HEK293T (cell line): Measurements from ENCODE around the gene SLC37A3.

Experiments
- ARNT ChIP-seq: fragments of 450-650 bp; IDR thresholded peaks from 2 replicates; pipeline ENCODE4 v1.6.1; 2017; ENCODE audit warnings: mild to moderate bottlenecking
- ELF4 ChIP-seq: fragments of 450-650 bp; IDR thresholded peaks from 2 replicates; pipeline ENCODE4 v1.6.1; 2017; ENCODE audit warnings: antibody characterized with exemption
- NFRKB ChIP-seq: fragments of 450-650 bp; IDR thresholded peaks from 2 replicates; pipeline ENCODE4 v1.6.1; 2016; ENCODE audit warnings: mild to moderate bottlenecking, moderate library complexity
- SP1 ChIP-seq: fragments of 450-650 bp; IDR thresholded peaks from 2 replicates; pipeline ENCODE4 v1.6.1; 2017
- SUZ12 ChIP-seq: fragments of 450-650 bp; IDR thresholded peaks from 2 replicates; pipeline ENCODE4 v1.6.1; 2016; ENCODE audit warnings: mild to moderate bottlenecking
- TARDBP ChIP-seq: fragments of 450-650 bp; IDR thresholded peaks from 2 replicates; pipeline ENCODE4 v1.6.1; 2016
- ZNF384 ChIP-seq: fragments of 450-650 bp; IDR thresholded peaks from 2 replicates; pipeline ENCODE4 v1.6.1; 2016

DNA sequence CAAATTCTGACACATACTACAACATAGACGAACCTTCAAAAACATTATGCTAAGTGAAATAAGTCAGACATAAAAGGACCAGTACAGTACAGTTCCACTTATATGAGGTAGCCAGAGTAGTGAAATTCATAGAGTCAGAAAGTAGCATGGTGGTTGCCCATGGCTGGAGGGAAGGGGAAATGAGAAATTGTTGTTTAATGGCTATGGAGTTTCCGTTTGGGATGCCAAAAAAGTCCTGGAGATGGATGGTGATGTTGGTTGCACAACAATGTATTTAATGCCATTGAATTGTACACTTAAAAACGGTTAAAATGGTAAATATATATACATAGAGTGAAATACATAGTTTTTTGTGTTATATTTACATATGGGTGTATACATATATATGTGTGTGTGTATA, 2.1 kb upstream of the SLC37A3 start:
- TF ChIP-seq ZNF384 (no peak), ELF4 (no peak), TARDBP (no peak), SUZ12 (no peak), NFRKB (no peak), SP1 (no peak), ARNT (no peak)
